ENCODE data around the gene PAH.

GRCh38 chr12:102869571-102869970 lies 47.5 kb downstream of the PAH start:
- TF ChIP-seq CTCF (IDR thresholded peaks at IDR 0.05) (no peak), POLR2AphosphoS5 (IDR thresholded peaks at IDR 0.05) (no peak), EP300 (IDR thresholded peaks at IDR 0.05) (no peak), POLR2A (IDR thresholded peaks at IDR 0.05; ENCODE audit: low read depth) (no peak)

Measured in esophagus muscularis mucosa (tissue), 4 donors.